DND-41 (cell line): ENCODE results near the gene HIVEP2.

Experiments
- ATAC-seq: fragments of 200-7000 bp; cut with Tn5 transposase; 3 replicates; pipeline ENCODE4 v1.9.1; 2021; ENCODE audit warnings: low read depth; ENCODE audit not compliant: insufficient read depth
- DNase-seq: peaks from one replicate; pipeline ENCODE4 v3.0.0-alpha.2; 2020
- H2AFZ ChIP-seq: 2 replicates; pipeline ENCODE4 v1.6.0; 2012; ENCODE audit warnings: low read depth, low read length
- H3K27ac ChIP-seq: 2 replicates; pipeline ENCODE4 v1.5.1; 2012; ENCODE audit warnings: low read length, inconsistent platforms
- H3K27me3 ChIP-seq: fragments of 200-600 bp; sonication (generic); 2 replicates; pipeline ENCODE4 v1.6.0; 2012; ENCODE audit warnings: low read length, mild to moderate bottlenecking, inconsistent platforms; ENCODE audit not compliant: insufficient read depth, poor library complexity
- H3K36me3 ChIP-seq: 2 replicates; pipeline ENCODE4 v1.5.1; 2012; ENCODE audit warnings: low read length, inconsistent platforms; ENCODE audit not compliant: insufficient read depth
- H3K4me1 ChIP-seq: 2 replicates; pipeline ENCODE4 v1.5.1; 2012; ENCODE audit warnings: mild to moderate bottlenecking, low read length; ENCODE audit not compliant: insufficient read depth
- H3K4me2 ChIP-seq: 2 replicates; pipeline ENCODE4 v1.6.0; 2012; ENCODE audit warnings: mild to moderate bottlenecking, moderate library complexity, low read length, inconsistent platforms; ENCODE audit not compliant: insufficient read depth
- H3K4me3 ChIP-seq, 2 experiments: fragments of 200-600 bp in 1 of 2; shearing (Covaris generic) in 1 of 2; 2 replicates each; pipeline ENCODE4 v1.5.1; 2012 to 2016; ENCODE audit warnings: inconsistent platforms in 2 of 2, low read length in 2 of 2, mild to moderate bottlenecking in 2 of 2, low read depth in 1 of 2, moderate library complexity in 1 of 2
- H3K79me2 ChIP-seq: 2 replicates; pipeline ENCODE4 v1.6.0; 2012; ENCODE audit warnings: low read length, inconsistent platforms; ENCODE audit not compliant: insufficient read depth
- H3K9ac ChIP-seq: 2 replicates; pipeline ENCODE4 v1.6.0; 2012; ENCODE audit warnings: low read depth, mild to moderate bottlenecking, inconsistent platforms, low read length, moderate library complexity
- H3K9me3 ChIP-seq: 2 replicates; pipeline ENCODE4 v1.5.1; 2012; ENCODE audit warnings: low read length, moderate library complexity, mild to moderate bottlenecking, inconsistent platforms; ENCODE audit not compliant: insufficient read depth, severe bottlenecking
- H4K20me1 ChIP-seq: 2 replicates; pipeline ENCODE4 v1.6.0; 2012; ENCODE audit warnings: low read length; ENCODE audit not compliant: insufficient read depth
- EZH2 ChIP-seq: IDR thresholded peaks from 3 replicates; pipeline ENCODE4 v1.6.1; 2012; ENCODE audit warnings: borderline replicate concordance, low read depth, mild to moderate bottlenecking, moderate library complexity, low read length, inconsistent platforms; ENCODE audit not compliant: severe bottlenecking
- TF ChIP-seq, protein P1 (sequence below): IDR thresholded peaks from 2 replicates; pipeline ENCODE4 v1.5.1; 2012; ENCODE audit warnings: borderline replicate concordance, low read length, moderate library complexity, mild to moderate bottlenecking; ENCODE audit not compliant: poor library complexity, severe bottlenecking; ENCODE audit errors: extremely low read depth

The HIVEP2 gene

DNA sequence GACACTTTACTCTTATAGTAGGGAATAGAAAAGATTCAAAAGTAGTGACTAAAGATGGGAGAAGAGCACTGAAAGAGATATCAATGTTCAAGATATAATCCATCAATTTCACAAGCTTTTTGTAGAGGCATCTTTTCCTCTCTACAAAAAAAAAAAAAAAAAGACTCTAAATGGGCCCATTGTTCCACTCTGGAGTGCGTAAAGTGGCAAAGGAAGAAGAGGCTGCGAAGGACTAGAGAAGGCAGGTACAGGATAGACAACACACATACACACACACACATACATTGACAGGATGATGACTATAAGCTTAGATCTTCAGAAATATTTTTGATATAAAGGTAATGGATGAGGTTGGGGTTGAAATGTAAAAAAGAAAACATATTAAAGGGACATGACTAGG, 157.6 kb downstream of the HIVEP2 start:
- no peak overlapping the region for H3K9ac ChIP-seq
- DNase-seq (no peak), ATAC-seq (no peak)
- H3K79me2 ChIP-seq, result no peaks in the 10 kb centered on the region
- no peak for TF ChIP-seq EZH2
- TF ChIP-seq, protein P1, sequence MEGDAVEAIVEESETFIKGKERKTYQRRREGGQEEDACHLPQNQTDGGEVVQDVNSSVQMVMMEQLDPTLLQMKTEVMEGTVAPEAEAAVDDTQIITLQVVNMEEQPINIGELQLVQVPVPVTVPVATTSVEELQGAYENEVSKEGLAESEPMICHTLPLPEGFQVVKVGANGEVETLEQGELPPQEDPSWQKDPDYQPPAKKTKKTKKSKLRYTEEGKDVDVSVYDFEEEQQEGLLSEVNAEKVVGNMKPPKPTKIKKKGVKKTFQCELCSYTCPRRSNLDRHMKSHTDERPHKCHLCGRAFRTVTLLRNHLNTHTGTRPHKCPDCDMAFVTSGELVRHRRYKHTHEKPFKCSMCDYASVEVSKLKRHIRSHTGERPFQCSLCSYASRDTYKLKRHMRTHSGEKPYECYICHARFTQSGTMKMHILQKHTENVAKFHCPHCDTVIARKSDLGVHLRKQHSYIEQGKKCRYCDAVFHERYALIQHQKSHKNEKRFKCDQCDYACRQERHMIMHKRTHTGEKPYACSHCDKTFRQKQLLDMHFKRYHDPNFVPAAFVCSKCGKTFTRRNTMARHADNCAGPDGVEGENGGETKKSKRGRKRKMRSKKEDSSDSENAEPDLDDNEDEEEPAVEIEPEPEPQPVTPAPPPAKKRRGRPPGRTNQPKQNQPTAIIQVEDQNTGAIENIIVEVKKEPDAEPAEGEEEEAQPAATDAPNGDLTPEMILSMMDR, result no peak
- no peak overlapping the region for H3K4me2 ChIP-seq
- H3K36me3 ChIP-seq, result no peaks in the 10 kb centered on the region
- H2AFZ ChIP-seq, result no peak overlapping the region
- H3K4me3 ChIP-seq, result no peak overlapping the region
- no peak overlapping the region for H3K27ac ChIP-seq
- H3K9me3 ChIP-seq, result no peaks in the 10 kb centered on the region
- H3K4me1 ChIP-seq, result no peaks in the 10 kb centered on the region
- H3K27me3 ChIP-seq, result no peaks in the 10 kb centered on the region
- no peaks in the 10 kb centered on the region for H4K20me1 ChIP-seq

DNA sequence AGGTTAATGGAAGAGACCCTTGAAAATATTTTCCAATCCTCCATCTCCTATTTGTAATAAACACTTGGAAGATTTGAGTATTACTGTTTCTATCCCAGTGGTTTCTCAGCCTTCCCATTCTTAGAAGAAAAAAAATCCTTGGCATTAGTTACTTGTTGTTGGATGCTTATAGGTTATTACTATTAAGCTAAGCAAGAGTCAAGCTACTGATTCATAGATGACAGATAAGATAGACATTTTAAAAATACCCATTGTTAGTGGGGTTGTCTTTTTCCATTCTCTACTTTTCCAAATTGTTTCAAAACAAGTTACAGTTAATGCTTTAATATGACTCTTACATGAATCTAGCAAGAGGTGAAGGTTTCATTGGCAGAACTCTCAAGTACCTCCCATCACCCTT, 158.5 kb downstream of the HIVEP2 start:
- ATAC-seq (no peak), DNase-seq (no peak)
- no peaks in the 10 kb centered on the region for H3K9me3 ChIP-seq
- TF ChIP-seq, protein P1, result no peak
- TF ChIP-seq EZH2, result no peak
- no peak overlapping the region for H3K4me2 ChIP-seq
- H2AFZ ChIP-seq, result no peak overlapping the region
- H3K27me3 ChIP-seq, result no peaks in the 10 kb centered on the region
- no peaks in the 10 kb centered on the region for H3K36me3 ChIP-seq
- H3K4me3 ChIP-seq, result no peak overlapping the region
- H4K20me1 ChIP-seq, result no peaks in the 10 kb centered on the region
- H3K79me2 ChIP-seq, result no peaks in the 10 kb centered on the region
- H3K27ac ChIP-seq, result no peak overlapping the region
- no peaks in the 10 kb centered on the region for H3K4me1 ChIP-seq
- H3K9ac ChIP-seq, result no peak overlapping the region

DNA sequence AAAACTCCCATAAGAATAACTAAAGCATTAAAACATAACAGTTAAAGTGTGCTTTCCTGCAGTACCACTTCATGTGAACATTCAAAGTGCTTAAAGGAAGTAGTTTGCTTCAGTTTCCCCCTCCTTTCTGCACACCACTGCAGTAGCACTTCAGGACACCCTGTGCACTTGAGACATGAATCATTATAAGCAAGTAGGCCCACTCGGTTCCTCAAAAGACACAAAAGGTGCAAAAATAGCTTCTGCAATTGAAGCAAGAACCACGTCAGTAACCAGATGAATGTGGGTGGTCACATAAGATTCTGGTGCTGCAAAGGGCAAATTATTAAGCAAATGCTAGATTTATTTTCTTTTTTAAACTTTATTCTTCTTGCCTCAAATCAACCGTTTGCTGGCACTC, 160.6 kb downstream of the HIVEP2 start:
- Histone ChIP-seq H3K4me3 (no peak overlapping the region), H3K79me2 (no peaks in the 10 kb centered on the region), H3K36me3 (no peaks in the 10 kb centered on the region), H4K20me1 (no peaks in the 10 kb centered on the region), H3K27ac (no peak overlapping the region), H3K9me3 (no peaks in the 10 kb centered on the region), H3K4me1 (no peaks in the 10 kb centered on the region), H2AFZ (no peak overlapping the region), H3K27me3 (no peaks in the 10 kb centered on the region), H3K4me2 (no peak overlapping the region), H3K9ac (no peak overlapping the region)
- TF ChIP-seq, protein P1, result no peak
- TF ChIP-seq EZH2, result no peak
- ATAC-seq (0 out of 3 replicates have a peak, but pooled peaks have one; percentile 58), DNase-seq (no peak)

DNA sequence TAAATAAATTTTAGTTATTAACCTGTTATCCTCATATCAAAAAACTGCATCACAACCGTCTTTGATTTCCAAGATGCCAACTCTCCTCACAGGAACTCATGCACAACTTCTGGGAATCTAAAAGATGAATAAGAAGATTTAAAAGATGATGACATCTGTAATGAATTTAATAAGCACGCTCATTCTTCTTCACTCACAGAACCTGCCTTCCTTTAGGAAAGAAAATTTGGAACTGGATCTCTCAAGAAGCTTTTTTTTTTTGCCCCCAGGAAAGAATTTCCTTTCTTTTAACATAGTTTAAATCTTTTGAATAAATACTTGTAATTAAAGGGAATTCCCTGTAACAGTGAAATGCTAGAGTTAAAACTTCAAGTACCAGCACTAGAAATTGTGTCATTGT, 161.5 kb downstream of the HIVEP2 start:
- Histone ChIP-seq H4K20me1 (no peaks in the 10 kb centered on the region), H3K4me3 (no peak overlapping the region), H3K79me2 (no peaks in the 10 kb centered on the region), H3K4me1 (no peaks in the 10 kb centered on the region), H3K27ac (no peak overlapping the region), H3K9ac (no peak overlapping the region), H3K9me3 (no peaks in the 10 kb centered on the region), H3K4me2 (no peak overlapping the region), H2AFZ (no peak overlapping the region), H3K36me3 (no peaks in the 10 kb centered on the region), H3K27me3 (no peaks in the 10 kb centered on the region)
- ATAC-seq (no peak), DNase-seq (no peak)
- TF ChIP-seq, protein P1, result no peak
- TF ChIP-seq EZH2, result no peak
